SK-N-SH (cell line): Measurements from ENCODE around the gene APC2. TPM values are rescaled to one million over a fixed set of nuclear protein-coding genes. Genes with fewer than 3 reads are reported as not detected.

Experiments used
- CTCF ChIA-PET: fragments of 300-600, 350-600 bp; formaldehyde crosslinking; extraction: SDS; loops from one replicate; lab custom pipeline; 2021; lab: Yijun Ruan, JAX
- POLR2A ChIA-PET: fragments of 350-600 bp; sonication (Branson Sonifier 250); formaldehyde crosslinking; extraction: SDS; loops from one replicate; lab custom pipeline; 2020; ENCODE audit warnings: antibody characterized with exemption, inconsistent platforms; lab: Yijun Ruan, JAX
- DNase-seq: peaks from one replicate; pipeline ENCODE4 v3.0.0; 2012
- H2AFZ ChIP-seq: fragments of 200-600 bp; sonication (generic); 2 replicates; pipeline ENCODE4 v1.8.1; 2016; ENCODE audit warnings: antibody characterized with exemption, mild to moderate bottlenecking, low read depth
- H3F3A ChIP-seq: fragments of 200-600 bp; sonication (generic); replicated peaks from 2 replicates; pipeline ENCODE3; 2016; ENCODE audit warnings: antibody characterized with exemption, mild to moderate bottlenecking; ENCODE audit not compliant: insufficient read depth
- H3K27ac ChIP-seq, 2 experiments: fragments of 200-500 bp in 1 of 2; fragments of 200-600 bp in 1 of 2; sonication (Bioruptor generic) in 1 of 2; sonication (generic), shearing (Covaris generic) in 1 of 2; 2 replicates each; pipeline versions ENCODE4 v1.5.1 to v1.6.1; 2014 to 2016; ENCODE audit warnings: low read depth in 2 of 2, inconsistent platforms in 1 of 2, low read length in 1 of 2, mild to moderate bottlenecking in 1 of 2, mixed read lengths in 1 of 2
- H3K27me3 ChIP-seq: fragments of 200-600 bp; sonication (generic), shearing (Covaris generic); 2 replicates; pipeline ENCODE4 v1.6.1; 2016; ENCODE audit warnings: mixed run types; ENCODE audit not compliant: insufficient read depth
- H3K36me3 ChIP-seq, 2 experiments: fragments of 200-500 bp in 1 of 2; fragments of 200-600 bp in 1 of 2; sonication (Bioruptor generic) in 1 of 2; sonication (generic) in 1 of 2; replicated peaks in 1 of 2; 2 replicates each; pipeline versions ENCODE3 to v1.5.1; 2014 to 2016; ENCODE audit warnings: low read length in 1 of 2, mild to moderate bottlenecking in 1 of 2; ENCODE audit not compliant: insufficient read depth in 2 of 2, control insufficient read depth in 1 of 2
- H3K4me1 ChIP-seq, 2 experiments: fragments of 200-500 bp in 1 of 2; fragments of 200-600 bp in 1 of 2; sonication (Bioruptor generic) in 1 of 2; sonication (generic), shearing (Covaris generic) in 1 of 2; 2 replicates each; pipeline versions ENCODE4 v1.5.1 to v1.6.1; 2014 to 2016; ENCODE audit warnings: low read depth in 1 of 2, low read length in 1 of 2, mixed run types in 1 of 2; ENCODE audit not compliant: insufficient read depth in 2 of 2, control insufficient read depth in 1 of 2
- H3K4me2 ChIP-seq: fragments of 200-600 bp; sonication (generic), shearing (Covaris generic); 2 replicates; pipeline ENCODE4 v1.6.1; 2017; ENCODE audit warnings: mixed run types
- H3K4me3 ChIP-seq, 2 experiments: fragments of 200-500 bp in 1 of 2; fragments of 200-600 bp in 1 of 2; sonication (Bioruptor generic) in 1 of 2; sonication (generic), shearing (Covaris generic) in 1 of 2; 2 replicates each; pipeline versions ENCODE4 v1.5.1 to v1.8.1; 2014 to 2016; ENCODE audit warnings: low read depth in 2 of 2, inconsistent platforms in 1 of 2, low read length in 1 of 2, mild to moderate bottlenecking in 1 of 2, mixed read lengths in 1 of 2, moderate library complexity in 1 of 2
- H3K79me2 ChIP-seq: fragments of 200-600 bp; sonication (generic); 2 replicates; pipeline ENCODE4 v1.8.1; 2017; ENCODE audit warnings: mild to moderate bottlenecking; ENCODE audit not compliant: insufficient read depth
- H3K9ac ChIP-seq: fragments of 200-600 bp; sonication (generic); 2 replicates; pipeline ENCODE4 v1.6.1; 2017; ENCODE audit warnings: mixed run types
- H3K9me2 ChIP-seq: fragments of 200-600 bp; sonication (generic); 2 replicates; pipeline ENCODE4 v1.6.1; 2017; ENCODE audit warnings: mixed run types
- H3K9me3 ChIP-seq: fragments of 200-600 bp; sonication (generic); 2 replicates; pipeline ENCODE4 v1.6.1; 2017; ENCODE audit warnings: mixed run types, mild to moderate bottlenecking, moderate library complexity
- H4K20me1 ChIP-seq: fragments of 200-600 bp; sonication (generic); 2 replicates; pipeline ENCODE4 v1.6.1; 2017; ENCODE audit warnings: mild to moderate bottlenecking, mixed run types; ENCODE audit not compliant: insufficient read depth
- CHD2 ChIP-seq: fragments of 150-350 bp; IDR thresholded peaks from 2 replicates; pipeline ENCODE4 v1.6.1; 2018; ENCODE audit warnings: low read length; ENCODE audit not compliant: partially characterized antibody
- EP300 ChIP-seq, 2 experiments: IDR thresholded peaks; 2 replicates each; pipeline versions ENCODE4 v1.4.0 to v1.6.1; 2012; ENCODE audit warnings: borderline replicate concordance in 1 of 2, low read depth in 1 of 2, low read length in 1 of 2
- FOSL2 ChIP-seq: IDR thresholded peaks from 2 replicates; pipeline ENCODE4 v1.4.0; 2012; ENCODE audit warnings: low read depth, mild to moderate bottlenecking, moderate library complexity, borderline replicate concordance
- FOXJ3 ChIP-seq: sonication (generic); formaldehyde crosslinking; IDR thresholded peaks from 2 replicates; pipeline ENCODE4 v1.5.1; 2020; ENCODE audit warnings: mild to moderate bottlenecking, missing genetic modification reagents
- MEF2A ChIP-seq: IDR thresholded peaks from 2 replicates; pipeline ENCODE4 v1.4.0; 2012; ENCODE audit warnings: low read depth, borderline replicate concordance
- RFX5 ChIP-seq: IDR thresholded peaks from 2 replicates; pipeline ENCODE4 v1.6.1; 2012; ENCODE audit warnings: mild to moderate bottlenecking, improper control_type of control experiment, low read length
- RXRA ChIP-seq: IDR thresholded peaks from 2 replicates; pipeline ENCODE4 v1.4.0; 2012; ENCODE audit warnings: low read depth, mild to moderate bottlenecking, borderline replicate concordance
- SIN3A ChIP-seq: IDR thresholded peaks from 2 replicates; pipeline ENCODE4 v1.6.1; 2012; ENCODE audit warnings: low read depth, mild to moderate bottlenecking, low read length, moderate library complexity, borderline replicate concordance
- TCF12 ChIP-seq: IDR thresholded peaks from 2 replicates; pipeline ENCODE4 v1.4.0; 2012
- TEAD4 ChIP-seq: IDR thresholded peaks from 2 replicates; pipeline ENCODE4 v1.4.0; 2012; ENCODE audit warnings: mild to moderate bottlenecking, borderline replicate concordance; ENCODE audit not compliant: insufficient read depth
- WGBS: methylation state at CpG from one replicate; pipeline ENCODE4 v1.1.6; 2017; ENCODE audit warnings: low lambda C conversion rate; 5-methylcytosine and 5-hydroxymethylcytosine counted together
- polyA plus RNA-seq, 3 experiments: library from polyadenylated mRNA; depleted of rRNA; stranded (reverse); fragments of >200 nt; gene quantifications; 2 replicates each; pipeline ENCODE4 v1.2.3, GENCODE V29; 2012
- TF ChIP-seq, protein P1 (sequence below): IDR thresholded peaks from 2 replicates; pipeline ENCODE4; 2012
- TF ChIP-seq, protein P2 (sequence below): fragments of 200-600 bp; sonication (generic); IDR thresholded peaks from 2 replicates; pipeline ENCODE4 v1.6.1; 2017; ENCODE audit warnings: antibody characterized with exemption, mild to moderate bottlenecking, moderate library complexity
- TF ChIP-seq, protein P3 (sequence below): IDR thresholded peaks from 2 replicates; pipeline ENCODE4 v1.4.0; 2012; ENCODE audit warnings: low read depth, borderline replicate concordance
- TF ChIP-seq, protein P4 (sequence below): IDR thresholded peaks from 2 replicates; pipeline ENCODE4 v1.6.1; 2012; ENCODE audit warnings: mild to moderate bottlenecking, low read depth, low read length, moderate library complexity
- TF ChIP-seq, protein P5 (sequence below): fragments of 150-350 bp; IDR thresholded peaks from 2 replicates; pipeline ENCODE4 v1.6.1; 2017; ENCODE audit warnings: antibody characterized with exemption, low read length, low read depth, borderline replicate concordance

Gene APC2
- polyA plus RNA-seq, 1 of the 3 experiments (the other 2 are of a cell fraction) = 1.3 TPM

DNA sequence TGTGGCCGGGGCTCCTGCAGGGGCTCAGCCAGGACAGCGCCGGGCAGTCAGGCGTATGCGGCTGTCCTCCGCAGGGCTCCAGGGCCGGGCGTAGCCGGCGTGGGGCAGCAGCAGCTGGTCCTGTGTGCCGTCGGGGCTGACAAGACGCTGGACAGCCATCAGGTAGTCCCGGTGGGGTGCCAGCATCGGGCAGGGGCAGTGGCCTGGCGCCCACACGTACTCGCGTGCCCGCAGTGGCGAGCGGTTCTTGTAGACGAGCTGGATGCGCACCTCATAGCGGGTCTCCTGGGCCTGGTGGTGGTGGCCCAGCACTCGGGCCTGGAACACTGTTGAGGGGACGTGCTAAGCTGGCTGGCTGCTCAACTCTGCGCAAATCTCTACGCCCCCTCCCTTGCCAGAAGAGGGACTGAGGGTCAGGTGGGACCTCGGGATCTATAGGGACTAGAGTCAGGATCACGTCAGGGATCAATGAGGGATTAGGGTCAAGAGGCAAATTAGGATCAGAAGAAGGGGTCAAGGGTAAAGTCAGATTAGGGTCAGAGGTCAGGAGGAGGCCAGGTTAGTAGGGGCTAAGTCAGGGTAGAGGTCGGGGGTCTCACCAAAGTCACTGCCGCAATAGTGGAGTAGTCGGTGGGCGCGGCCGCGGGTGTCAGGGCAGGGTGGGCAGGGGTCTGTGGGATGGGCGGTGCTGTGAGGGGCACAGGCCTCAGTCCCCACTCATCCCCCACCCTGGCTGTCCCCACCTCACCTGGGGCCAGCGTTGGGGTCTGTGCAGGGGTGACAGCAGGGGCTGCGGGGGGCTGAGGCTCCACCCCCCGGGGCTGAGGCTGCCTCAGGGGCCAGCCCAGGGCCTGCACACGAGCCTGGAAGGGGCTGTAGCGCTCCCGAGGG, 56.3 kb downstream of the APC2 start:
- Histone ChIP-seq H3K79me2 (no peaks in the 10 kb centered on the region), H3K4me1 (peaks cover 5 to 15% of the 10 kb centered on the region in 2 experiments; a peak in 2 of 4 replicates), H3K4me3 (no peak overlapping the region), H3K9ac (no peak overlapping the region), H3F3A (peaks cover 14% of the 10 kb centered on the region), H4K20me1 (no peaks in the 10 kb centered on the region), H3K36me3 (no peaks in the 10 kb centered on the region), H3K9me2 (no peaks in the 10 kb centered on the region), H3K9me3 (no peaks in the 10 kb centered on the region), H2AFZ (no peak overlapping the region), H3K4me2 (no peak overlapping the region), H3K27me3 (0 out of 2 replicates have a peak, but pooled peaks cover 5% of the 10 kb centered on the region), H3K27ac (no peak overlapping the region)
- DNase-seq = no peak
- ChIA-PET CTCF (interaction anchor here (1.1 to 1.2 kb wide), 2 partner anchors 15 to 282 kb away, joined by 3 read pairs; partner anchors contain the start of gene REEP6), POLR2A (no interaction called here)
- TF ChIP-seq MEF2A = no peak
- TF ChIP-seq, protein P1, sequence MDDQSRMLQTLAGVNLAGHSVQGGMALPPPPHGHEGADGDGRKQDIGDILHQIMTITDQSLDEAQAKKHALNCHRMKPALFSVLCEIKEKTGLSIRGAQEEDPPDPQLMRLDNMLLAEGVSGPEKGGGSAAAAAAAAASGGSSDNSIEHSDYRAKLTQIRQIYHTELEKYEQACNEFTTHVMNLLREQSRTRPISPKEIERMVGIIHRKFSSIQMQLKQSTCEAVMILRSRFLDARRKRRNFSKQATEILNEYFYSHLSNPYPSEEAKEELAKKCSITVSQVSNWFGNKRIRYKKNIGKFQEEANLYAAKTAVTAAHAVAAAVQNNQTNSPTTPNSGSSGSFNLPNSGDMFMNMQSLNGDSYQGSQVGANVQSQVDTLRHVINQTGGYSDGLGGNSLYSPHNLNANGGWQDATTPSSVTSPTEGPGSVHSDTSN = no peak
- no peak for TF ChIP-seq RXRA
- TF ChIP-seq, protein P2, sequence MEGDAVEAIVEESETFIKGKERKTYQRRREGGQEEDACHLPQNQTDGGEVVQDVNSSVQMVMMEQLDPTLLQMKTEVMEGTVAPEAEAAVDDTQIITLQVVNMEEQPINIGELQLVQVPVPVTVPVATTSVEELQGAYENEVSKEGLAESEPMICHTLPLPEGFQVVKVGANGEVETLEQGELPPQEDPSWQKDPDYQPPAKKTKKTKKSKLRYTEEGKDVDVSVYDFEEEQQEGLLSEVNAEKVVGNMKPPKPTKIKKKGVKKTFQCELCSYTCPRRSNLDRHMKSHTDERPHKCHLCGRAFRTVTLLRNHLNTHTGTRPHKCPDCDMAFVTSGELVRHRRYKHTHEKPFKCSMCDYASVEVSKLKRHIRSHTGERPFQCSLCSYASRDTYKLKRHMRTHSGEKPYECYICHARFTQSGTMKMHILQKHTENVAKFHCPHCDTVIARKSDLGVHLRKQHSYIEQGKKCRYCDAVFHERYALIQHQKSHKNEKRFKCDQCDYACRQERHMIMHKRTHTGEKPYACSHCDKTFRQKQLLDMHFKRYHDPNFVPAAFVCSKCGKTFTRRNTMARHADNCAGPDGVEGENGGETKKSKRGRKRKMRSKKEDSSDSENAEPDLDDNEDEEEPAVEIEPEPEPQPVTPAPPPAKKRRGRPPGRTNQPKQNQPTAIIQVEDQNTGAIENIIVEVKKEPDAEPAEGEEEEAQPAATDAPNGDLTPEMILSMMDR = no peak
- TF ChIP-seq CHD2 = no peak
- WGBS = 84% methylated on average over 24 of the region's 45 CpGs

DNA sequence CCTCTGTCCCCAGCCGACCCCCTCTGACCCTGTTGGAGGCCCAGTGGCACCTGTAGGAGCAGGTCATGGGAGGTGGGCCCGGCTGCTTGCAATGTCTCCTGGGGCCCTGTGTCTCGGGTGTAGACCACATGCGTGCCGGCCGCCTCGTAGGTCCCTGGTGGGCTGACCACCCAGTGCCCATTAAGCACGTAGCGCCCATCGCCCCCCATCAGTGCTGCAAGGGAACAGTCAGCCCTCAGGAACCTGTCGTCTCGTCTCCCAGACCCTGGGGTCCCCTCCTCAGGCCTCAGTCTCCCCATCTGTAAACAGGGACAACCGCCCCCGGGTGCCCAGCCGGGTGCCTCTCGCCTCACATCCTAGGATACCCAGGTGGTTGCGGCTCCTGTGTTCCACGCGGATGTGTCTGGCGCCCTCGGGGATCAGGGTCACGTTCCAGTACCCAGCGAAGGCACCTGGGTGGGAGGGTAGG, 57.3 kb downstream of the APC2 start:
- Histone ChIP-seq H3K4me2 (peak overlapping the region; percentile 48; the same call in 1 of the 2 replicates), H2AFZ (0 out of 2 replicates have a peak overlapping the region, but pooled peaks have one; percentile 45), H3K9me2 (no peaks in the 10 kb centered on the region), H3K9me3 (no peaks in the 10 kb centered on the region), H3K79me2 (no peaks in the 10 kb centered on the region), H3K36me3 (no peaks in the 10 kb centered on the region), H3K4me1 (peaks cover 5 to 15% of the 10 kb centered on the region in 2 experiments; a peak in 2 of 4 replicates), H4K20me1 (no peaks in the 10 kb centered on the region), H3K27me3 (0 out of 2 replicates have a peak, but pooled peaks cover 5% of the 10 kb centered on the region), H3K27ac (peak overlapping the region; percentile 3 to 83; a peak in 2 of 4 replicates), H3K4me3 (peak overlapping the region in 1 of 2 experiments; percentile 40; a peak in 2 of 4 replicates), H3K9ac (no peak overlapping the region), H3F3A (peaks cover 13% of the 10 kb centered on the region)
- CTCF ChIA-PET = no interaction called here
- POLR2A ChIA-PET = no interaction called here
- no peak for DNase-seq
- WGBS = 54% methylated on average over 15 of the region's 23 CpGs
- TF ChIP-seq TCF12 = no peak
- no peak for TF ChIP-seq FOSL2
- no peak for TF ChIP-seq TEAD4
- TF ChIP-seq, protein P3, sequence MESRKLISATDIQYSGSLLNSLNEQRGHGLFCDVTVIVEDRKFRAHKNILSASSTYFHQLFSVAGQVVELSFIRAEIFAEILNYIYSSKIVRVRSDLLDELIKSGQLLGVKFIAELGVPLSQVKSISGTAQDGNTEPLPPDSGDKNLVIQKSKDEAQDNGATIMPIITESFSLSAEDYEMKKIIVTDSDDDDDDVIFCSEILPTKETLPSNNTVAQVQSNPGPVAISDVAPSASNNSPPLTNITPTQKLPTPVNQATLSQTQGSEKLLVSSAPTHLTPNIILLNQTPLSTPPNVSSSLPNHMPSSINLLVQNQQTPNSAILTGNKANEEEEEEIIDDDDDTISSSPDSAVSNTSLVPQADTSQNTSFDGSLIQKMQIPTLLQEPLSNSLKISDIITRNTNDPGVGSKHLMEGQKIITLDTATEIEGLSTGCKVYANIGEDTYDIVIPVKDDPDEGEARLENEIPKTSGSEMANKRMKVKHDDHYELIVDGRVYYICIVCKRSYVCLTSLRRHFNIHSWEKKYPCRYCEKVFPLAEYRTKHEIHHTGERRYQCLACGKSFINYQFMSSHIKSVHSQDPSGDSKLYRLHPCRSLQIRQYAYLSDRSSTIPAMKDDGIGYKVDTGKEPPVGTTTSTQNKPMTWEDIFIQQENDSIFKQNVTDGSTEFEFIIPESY = no peak
- no peak for TF ChIP-seq RFX5
- TF ChIP-seq EP300 (IDR thresholded peaks at IDR 0.05; ENCODE audit: borderline replicate concordance in 1 of 2, low read depth in 1 of 2, low read length in 1 of 2) = no peak
- TF ChIP-seq, protein P4, sequence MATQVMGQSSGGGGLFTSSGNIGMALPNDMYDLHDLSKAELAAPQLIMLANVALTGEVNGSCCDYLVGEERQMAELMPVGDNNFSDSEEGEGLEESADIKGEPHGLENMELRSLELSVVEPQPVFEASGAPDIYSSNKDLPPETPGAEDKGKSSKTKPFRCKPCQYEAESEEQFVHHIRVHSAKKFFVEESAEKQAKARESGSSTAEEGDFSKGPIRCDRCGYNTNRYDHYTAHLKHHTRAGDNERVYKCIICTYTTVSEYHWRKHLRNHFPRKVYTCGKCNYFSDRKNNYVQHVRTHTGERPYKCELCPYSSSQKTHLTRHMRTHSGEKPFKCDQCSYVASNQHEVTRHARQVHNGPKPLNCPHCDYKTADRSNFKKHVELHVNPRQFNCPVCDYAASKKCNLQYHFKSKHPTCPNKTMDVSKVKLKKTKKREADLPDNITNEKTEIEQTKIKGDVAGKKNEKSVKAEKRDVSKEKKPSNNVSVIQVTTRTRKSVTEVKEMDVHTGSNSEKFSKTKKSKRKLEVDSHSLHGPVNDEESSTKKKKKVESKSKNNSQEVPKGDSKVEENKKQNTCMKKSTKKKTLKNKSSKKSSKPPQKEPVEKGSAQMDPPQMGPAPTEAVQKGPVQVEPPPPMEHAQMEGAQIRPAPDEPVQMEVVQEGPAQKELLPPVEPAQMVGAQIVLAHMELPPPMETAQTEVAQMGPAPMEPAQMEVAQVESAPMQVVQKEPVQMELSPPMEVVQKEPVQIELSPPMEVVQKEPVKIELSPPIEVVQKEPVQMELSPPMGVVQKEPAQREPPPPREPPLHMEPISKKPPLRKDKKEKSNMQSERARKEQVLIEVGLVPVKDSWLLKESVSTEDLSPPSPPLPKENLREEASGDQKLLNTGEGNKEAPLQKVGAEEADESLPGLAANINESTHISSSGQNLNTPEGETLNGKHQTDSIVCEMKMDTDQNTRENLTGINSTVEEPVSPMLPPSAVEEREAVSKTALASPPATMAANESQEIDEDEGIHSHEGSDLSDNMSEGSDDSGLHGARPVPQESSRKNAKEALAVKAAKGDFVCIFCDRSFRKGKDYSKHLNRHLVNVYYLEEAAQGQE = no peak
- TF ChIP-seq, protein P5, sequence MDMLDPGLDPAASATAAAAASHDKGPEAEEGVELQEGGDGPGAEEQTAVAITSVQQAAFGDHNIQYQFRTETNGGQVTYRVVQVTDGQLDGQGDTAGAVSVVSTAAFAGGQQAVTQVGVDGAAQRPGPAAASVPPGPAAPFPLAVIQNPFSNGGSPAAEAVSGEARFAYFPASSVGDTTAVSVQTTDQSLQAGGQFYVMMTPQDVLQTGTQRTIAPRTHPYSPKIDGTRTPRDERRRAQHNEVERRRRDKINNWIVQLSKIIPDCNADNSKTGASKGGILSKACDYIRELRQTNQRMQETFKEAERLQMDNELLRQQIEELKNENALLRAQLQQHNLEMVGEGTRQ = no peak
- TF ChIP-seq SIN3A = no peak
- no peak for TF ChIP-seq FOXJ3 (CRISPR knock-in tag)
